ENCODE data around the gene FRZB.

FRZB gene

GRCh38 chr2:182818501-182818900 lies 47.9 kb downstream of the FRZB start:
- in situ Hi-C loops (cut with HindIII; ENCODE audit: low sequenced_read_pairs), result no loop called here
- H3K4me3 ChIP-seq (ENCODE audit: low read depth, low read length), result no peak overlapping the region
- TF ChIP-seq CTCF (IDR thresholded peaks at IDR 0.05; ENCODE audit: low read depth, low read length), result no peak
- DNase-seq (ENCODE audit: low read depth, low spot score), result no peak

- in situ Hi-C loops (cut with HindIII; ENCODE audit: low sequenced_read_pairs), result no loop called here
- TF ChIP-seq CTCF (IDR thresholded peaks at IDR 0.05; ENCODE audit: low read depth, low read length), result no peak
- H3K4me3 ChIP-seq (ENCODE audit: low read depth, low read length), result no peak overlapping the region
- DNase-seq (ENCODE audit: low read depth, low spot score), result no peak
Observed at GRCh38 chr2:182817558-182817957, 48.9 kb downstream of the FRZB start.

GRCh38 chr2:182816866-182817265 lies 49.6 kb downstream of the FRZB start:
- TF ChIP-seq CTCF (IDR thresholded peaks at IDR 0.05; ENCODE audit: low read depth, low read length), result no peak
- H3K4me3 ChIP-seq (ENCODE audit: low read depth, low read length), result no peak overlapping the region
- DNase-seq (ENCODE audit: low read depth, low spot score), result no peak
- in situ Hi-C loops (cut with HindIII; ENCODE audit: low sequenced_read_pairs), result no loop called here

GRCh38 chr2:182814804-182815203 lies 51.6 kb downstream of the FRZB start:
- no peak for TF ChIP-seq CTCF (IDR thresholded peaks at IDR 0.05; ENCODE audit: low read depth, low read length)
- no peak for DNase-seq (ENCODE audit: low read depth, low spot score)
- in situ Hi-C loops (cut with HindIII; ENCODE audit: low sequenced_read_pairs), result no loop called here
- no peak overlapping the region for H3K4me3 ChIP-seq (ENCODE audit: low read depth, low read length)

GRCh38 chr2:182814380-182814779 lies 52.1 kb downstream of the FRZB start:
- DNase-seq (ENCODE audit: low read depth, low spot score), result no peak
- TF ChIP-seq CTCF (IDR thresholded peaks at IDR 0.05; ENCODE audit: low read depth, low read length), result no peak
- in situ Hi-C loops (cut with HindIII; ENCODE audit: low sequenced_read_pairs), result no loop called here
- H3K4me3 ChIP-seq (ENCODE audit: low read depth, low read length), result no peak overlapping the region

GRCh38 chr2:182810087-182810486 lies 56.4 kb downstream of the FRZB start:
- in situ Hi-C loops (cut with HindIII; ENCODE audit: low sequenced_read_pairs), result no loop called here
- H3K4me3 ChIP-seq (ENCODE audit: low read depth, low read length), result no peak overlapping the region

More at GRCh38 chr2:182810087-182810486, 56.4 kb downstream of the FRZB start:
- no peak for DNase-seq (ENCODE audit: low read depth, low spot score)
- TF ChIP-seq CTCF (IDR thresholded peaks at IDR 0.05; ENCODE audit: low read depth, low read length), result no peak
